HG03520 (cell line): ENCODE data around the gene GRIA1.
A peak's percentile ranks its signal among the peaks of the same experiment; 100 is the strongest.
"Not testable (repeated sequence)": the region's sequence is repeated elsewhere in the genome, so short reads cannot be mapped to it uniquely, and the experiment has no call there.

Experiments used
- ATAC-seq: cut with Tn5 transposase; IDR thresholded peaks from one replicate; pipeline ENCODE4 v1.9.1; 2021; ENCODE audit warnings: mild to moderate bottlenecking, moderate library complexity; ENCODE audit not compliant: unreplicated experiment

Gene GRIA1

GRCh38 chr5:153816870-153817269, 326.4 kb downstream of the GRIA1 start:
- ATAC-seq: no peak

- no peak for ATAC-seq
These were observed 328.2 kb downstream of the GRIA1 start for GRCh38 chr5:153818626-153819025.

- no peak for ATAC-seq
These were observed 332.6 kb downstream of the GRIA1 start for GRCh38 chr5:153823036-153823435.

GRCh38 chr5:153824909-153825308, 334.4 kb downstream of the GRIA1 start:
- no peak for ATAC-seq

GRCh38 chr5:153827397-153827796, 336.9 kb downstream of the GRIA1 start:
- no peak for ATAC-seq

- no peak for ATAC-seq
These were observed 339.1 kb downstream of the GRIA1 start for GRCh38 chr5:153829510-153830065.

- peak; percentile 94 for ATAC-seq
These were observed 341.5 kb downstream of the GRIA1 start for GRCh38 chr5:153831973-153832372.

GRCh38 chr5:153835891-153836515, 345.5 kb downstream of the GRIA1 start:
- no peak for ATAC-seq

- not testable (repeated sequence) for ATAC-seq
These were observed 359.0 kb downstream of the GRIA1 start for GRCh38 chr5:153849303-153850113.

- ATAC-seq: no peak
These were observed 369.9 kb downstream of the GRIA1 start for GRCh38 chr5:153860195-153860886.

GRCh38 chr5:153862906-153863305, 372.4 kb downstream of the GRIA1 start:
- not testable (repeated sequence) for ATAC-seq
